GM19239 (cell line): Measurements from ENCODE around the gene TBL3.

ENCODE experiments used
- DNase-seq: peaks from one replicate; pipeline ENCODE4 v3.0.0; 2011; ENCODE audit warnings: low spot score; ENCODE audit not compliant: insufficient read length
- FAIRE-seq: peaks from 2 replicates; lab custom pipeline; 2011; peaks lifted over from hg19 to GRCh38; lab: Jason Lieb, UNC

Gene TBL3

DNA sequence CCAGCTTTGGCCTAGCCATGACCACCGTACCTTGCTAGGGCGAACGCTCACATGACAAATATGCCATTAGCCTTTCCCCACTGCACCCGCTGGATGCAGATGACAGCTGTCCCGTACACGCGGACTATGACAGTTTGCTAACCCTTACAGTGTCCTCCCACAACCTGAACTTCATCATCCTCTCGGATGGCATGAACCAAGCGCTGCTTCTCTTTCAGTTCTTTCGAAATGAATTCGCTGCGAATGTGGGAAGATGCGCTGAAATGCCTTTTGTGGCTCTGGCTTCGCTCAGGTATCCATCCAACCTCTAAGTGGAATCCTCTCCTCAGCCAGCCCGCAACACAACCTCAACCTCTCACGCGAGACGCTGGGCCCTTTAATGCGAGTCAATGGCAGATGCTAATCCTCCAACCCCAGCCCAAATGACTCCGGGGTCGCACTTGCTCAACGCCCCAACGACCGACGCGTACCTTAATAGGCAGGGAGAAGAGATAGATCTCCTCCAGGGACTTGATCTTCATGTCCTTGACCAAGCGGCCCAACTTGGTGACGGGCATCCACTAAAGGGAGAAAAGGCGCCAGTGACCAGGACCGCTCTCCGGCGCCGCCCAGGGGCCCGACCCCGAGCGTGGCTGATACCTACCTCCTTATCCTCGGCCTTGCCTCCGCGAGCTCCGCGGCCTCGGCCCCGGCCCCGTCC lies 7.9 kb upstream of the TBL3 start:
- FAIRE-seq (peak; percentile 11), DNase-seq (no peak)

DNA sequence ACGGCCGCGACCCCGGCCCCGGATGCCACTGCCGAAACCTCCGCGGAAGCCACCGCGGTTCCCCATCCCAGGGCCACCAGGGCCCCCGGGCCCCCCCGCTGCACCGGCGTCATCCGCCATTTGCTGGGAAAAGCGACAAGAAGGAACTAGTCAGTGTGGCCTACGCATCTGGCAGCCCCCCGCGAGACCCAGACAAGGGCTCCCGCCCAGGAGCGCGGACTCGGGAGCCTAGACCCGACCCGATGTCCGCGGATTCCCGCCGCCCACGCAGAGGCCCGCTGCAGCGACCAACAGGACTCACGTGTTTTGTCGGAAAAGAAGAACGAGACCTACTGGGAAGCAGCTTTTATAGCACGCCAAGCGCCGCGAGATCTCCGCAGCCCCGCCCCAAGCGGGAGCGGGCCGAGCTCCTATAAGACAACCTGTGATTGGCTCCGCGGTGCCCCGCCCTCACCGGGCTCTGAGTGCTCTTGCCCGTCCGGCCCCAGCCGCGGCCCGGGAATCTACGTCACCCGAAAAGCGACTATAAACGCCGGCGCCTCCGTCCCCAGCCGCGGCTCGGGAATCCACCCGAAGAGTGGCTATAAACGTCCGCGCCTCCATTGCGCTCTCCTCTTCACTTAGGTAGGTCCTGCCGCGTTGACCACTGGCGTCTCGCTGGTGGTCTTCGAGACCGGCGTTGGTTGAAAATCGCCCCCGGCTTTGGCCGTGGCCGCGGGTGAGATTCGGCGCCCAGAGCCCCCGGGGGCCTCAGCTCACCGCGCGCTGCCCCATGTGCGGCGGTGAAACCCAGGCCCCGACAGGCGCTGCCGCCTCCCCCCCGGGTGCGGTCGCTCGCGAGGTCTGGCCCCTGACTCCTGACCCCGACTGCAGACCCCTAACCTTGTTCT lies 7.1 kb upstream of the TBL3 start, which contains the start of gene RPS2:
TSS of gene RPS2 (minus strand) at position 321 of the 890 bp plus-strand sequence. CDS start at position 120, 201 bp downstream.
- DNase-seq (peak; percentile 99), FAIRE-seq (peak; percentile 91)

DNA sequence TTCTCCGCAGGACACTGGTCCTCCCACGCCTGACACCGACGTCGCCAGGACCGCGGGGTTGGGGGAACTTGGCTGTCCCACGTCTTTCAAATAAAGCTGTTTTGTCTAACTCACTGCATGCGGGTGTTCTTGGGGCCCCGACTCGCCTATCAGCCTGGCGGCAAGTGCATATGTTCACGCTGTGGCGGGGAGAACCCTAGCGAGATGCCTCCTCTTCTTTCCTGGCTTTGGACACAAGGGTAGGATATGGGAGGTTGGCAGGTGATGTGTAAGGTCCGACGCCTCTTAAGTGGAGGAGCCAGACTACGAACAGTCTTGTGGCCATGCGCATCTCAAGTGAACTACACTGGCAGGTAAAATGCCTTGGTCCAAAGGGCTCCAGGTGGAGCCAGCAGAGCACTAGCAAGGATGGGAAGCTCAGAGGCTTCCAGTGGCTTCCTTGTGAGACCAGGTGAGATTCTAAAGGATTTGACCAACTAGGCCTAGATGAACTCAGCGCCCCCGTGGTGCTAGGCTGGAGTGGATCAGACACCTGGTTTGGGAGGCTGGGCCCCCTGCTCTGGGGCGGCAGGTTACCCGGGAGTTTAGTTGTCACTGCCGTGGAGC lies 6.4 kb upstream of the TBL3 start:
- FAIRE-seq (no peak), DNase-seq (no peak)

DNA sequence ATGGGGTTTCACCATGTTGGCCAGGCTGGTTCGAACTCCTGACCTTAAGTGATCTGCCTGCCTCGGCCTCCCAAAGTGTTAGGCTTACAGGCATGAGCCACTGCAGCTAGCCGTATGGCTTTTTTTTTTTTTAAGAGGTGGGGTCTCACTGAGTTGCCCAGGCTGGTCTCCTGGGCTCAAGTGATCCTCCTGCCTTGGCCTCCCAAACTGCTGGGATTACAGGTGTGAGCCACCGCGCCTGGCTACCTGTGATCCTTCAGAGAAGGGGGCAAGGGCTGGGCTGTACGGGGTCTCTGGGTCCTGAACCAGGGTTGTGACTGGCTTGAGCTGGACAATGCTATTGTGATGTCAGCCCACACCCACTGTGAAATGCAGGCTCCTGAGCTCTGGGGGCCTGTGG lies 5.4 kb upstream of the TBL3 start, which contains the start of gene RNF151:
TSS of gene RNF151 (plus strand) at position 397 of the 400 bp plus-strand sequence. CDS start 26 bp downstream, outside the sequence.
- DNase-seq (no peak), FAIRE-seq (no peak)

DNA sequence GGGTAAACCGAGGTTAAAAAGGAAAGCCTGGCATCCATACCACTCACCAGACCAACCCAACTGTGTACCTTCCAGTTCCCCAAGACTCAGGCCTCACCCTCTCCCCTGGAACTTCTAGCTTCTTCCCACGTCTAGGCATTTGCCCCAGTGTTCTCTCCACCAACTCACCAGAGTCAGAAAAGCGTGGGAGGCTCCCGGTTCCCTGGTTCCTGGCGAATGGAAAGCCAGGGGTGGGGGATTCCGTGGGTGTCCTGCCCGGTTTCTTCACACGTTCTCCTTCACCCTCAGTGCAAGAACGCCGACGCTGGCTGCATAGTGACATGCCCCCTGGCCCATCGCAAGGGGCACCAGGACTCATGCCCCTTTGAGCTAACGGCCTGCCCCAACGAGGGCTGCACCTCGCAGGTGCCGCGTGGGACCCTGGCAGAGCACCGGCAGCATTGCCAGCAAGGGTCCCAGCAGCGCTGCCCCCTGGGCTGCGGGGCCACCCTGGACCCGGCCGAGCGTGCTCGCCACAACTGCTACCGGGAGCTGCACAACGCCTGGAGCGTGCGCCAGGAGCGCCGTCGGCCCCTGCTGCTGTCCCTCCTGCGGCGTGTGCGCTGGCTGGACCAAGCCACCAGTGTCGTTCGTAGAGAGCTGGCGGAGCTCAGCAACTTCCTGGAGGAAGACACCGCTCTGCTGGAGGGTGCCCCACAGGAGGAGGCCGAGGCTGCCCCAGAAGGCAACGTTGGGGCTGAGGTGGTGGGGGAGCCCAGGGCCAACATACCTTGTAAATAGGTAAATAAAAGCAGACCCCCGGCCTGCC lies 3.5 kb upstream of the TBL3 start:
- DNase-seq (no peak), FAIRE-seq (no peak)

DNA sequence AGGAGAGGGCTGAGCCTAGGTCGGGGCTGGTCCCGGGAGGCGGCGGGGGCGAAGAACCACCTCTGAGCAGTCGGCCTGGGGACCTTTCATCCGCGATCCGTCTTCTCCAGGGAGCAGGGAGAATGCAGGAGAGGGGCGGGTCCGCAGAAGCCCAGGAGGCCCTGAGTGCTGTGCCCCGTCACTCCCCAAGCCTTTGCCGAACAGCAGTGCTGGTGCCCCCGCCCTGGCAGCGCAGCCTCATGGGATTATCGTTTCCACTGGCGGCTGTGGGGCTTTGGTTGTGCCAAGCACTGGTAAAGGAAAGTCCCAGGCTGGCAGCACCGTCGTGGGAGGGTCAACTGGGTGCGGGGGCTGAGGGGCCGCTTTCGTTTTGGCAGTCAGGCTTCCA lies 631 bp downstream of the TBL3 start:
- FAIRE-seq (no peak), DNase-seq (no peak)

DNA sequence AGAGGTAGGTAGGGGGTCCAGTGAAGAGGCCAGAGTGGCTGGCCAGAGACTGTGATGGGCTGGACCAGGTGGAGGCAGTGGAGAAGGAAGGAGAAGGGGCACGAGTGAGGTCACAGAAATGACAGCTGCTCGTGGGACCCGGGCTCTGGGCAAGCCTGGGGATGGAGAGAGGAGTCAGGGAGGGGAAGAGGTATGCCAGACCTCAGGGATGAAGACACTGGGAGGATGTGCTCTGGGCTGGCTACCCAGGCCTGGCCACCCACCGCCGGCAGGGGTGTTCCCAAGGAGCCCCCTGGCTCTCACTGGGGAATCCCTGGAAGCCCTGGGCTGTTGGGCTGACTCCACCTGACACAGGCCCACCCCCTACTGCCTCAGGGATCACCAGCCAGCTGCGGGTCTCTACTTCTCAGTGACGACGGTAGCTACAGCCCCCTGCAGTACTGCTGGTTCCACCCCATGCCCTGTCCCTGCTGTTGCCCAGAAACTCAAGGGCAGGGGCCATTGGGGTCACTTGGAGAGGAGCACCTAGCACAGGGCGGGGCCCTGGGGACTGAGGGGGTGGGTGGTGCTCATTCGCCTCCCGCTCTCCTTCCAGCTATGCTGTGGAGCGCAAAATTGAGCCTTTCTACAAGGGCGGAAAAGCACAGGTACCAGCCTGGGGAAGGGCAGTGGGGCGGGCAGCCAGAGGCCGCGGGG lies 1.8 kb downstream of the TBL3 start:
- DNase-seq (no peak), FAIRE-seq (no peak)

DNA sequence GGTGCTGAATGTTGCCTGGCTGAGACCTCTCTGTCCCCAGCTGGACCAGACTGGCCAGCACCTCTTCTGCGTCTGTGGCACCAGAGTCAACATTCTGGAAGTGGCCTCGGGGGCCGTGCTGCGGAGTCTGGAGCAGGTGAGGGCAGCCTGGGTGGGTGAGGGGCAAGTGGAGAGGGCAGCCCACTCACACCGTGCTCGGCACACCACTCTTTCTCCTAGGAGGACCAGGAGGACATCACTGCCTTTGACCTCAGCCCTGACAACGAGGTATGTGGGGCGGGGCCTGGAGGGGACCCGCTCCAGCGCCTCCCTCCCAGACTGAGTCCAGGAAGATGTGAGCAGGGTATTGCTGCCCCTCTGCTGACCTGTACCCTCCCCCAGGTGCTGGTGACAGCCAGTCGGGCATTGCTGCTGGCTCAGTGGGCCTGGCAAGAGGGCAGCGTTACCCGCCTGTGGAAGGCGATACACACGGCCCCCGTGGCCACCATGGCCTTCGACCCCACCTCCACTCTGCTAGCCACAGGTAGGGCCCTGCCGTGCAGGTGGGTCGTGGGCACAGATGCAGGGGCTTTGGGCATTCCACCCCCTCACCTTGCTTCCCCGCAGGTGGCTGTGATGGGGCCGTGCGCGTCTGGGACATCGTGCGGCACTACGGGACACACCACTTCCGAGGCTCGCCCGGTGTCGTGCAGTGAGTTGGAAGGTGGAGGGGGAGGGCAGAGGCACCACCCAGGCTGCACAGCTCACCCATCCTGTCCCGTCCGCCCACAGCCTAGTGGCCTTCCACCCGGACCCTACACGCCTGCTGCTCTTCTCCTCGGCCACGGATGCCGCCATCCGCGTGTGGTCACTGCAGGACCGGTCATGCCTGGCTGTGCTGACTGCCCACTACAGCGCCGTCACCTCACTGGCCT lies 2.6 kb downstream of the TBL3 start:
- no peak for FAIRE-seq

DNA sequence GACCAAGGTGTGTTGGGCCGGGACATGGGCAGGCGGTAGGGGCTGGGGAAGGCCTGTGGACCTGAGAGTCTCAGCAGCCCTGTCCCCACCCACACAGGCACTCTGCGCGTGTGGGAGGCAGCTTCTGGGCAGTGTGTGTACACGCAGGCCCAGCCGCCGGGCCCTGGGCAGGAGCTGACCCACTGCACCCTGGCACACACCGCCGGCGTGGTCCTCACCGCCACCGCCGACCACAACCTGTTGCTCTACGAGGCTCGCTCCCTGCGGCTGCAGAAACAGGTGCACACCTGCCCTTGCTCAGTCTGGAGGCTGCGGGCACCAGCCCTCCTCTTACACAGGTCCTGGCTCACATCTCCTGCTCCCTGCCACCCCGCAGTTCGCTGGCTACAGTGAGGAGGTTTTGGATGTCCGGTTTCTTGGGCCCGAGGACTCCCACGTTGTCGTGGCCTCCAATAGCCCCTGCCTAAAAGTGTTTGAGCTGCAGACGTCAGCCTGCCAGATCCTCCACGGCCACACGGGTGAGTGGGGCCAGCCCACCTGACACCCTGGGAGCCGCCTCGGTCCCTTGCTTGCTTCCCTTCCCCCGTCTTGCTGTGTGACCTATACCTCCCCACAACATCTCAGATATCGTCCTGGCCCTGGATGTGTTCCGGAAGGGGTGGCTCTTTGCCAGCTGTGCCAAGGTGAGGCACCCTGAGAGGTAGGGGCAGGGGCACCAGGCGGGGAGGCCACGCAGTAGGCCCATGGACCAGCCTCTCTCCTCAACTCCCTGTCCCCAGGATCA lies 3.8 kb downstream of the TBL3 start:
- FAIRE-seq, result no peak
- no peak for DNase-seq

More for the DNA sequence above, 2.6 kb downstream of the TBL3 start:
- DNase-seq, result no peak

DNA sequence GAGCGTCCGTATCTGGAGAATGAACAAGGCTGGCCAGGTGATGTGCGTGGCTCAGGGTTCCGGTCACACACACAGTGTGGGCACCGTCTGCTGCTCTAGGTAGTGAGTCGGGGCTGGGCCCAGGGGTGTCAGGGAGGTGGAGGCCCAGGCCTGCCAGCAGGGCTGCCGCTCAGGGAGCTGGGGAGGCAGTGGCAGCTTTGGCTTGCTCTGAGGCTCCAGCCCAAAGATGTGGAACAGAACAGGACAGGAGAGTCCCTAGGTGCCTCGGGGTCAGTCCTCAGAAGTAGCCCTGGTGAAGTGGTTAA lies 4.3 kb downstream of the TBL3 start:
- no peak for DNase-seq
- FAIRE-seq, result no peak

DNA sequence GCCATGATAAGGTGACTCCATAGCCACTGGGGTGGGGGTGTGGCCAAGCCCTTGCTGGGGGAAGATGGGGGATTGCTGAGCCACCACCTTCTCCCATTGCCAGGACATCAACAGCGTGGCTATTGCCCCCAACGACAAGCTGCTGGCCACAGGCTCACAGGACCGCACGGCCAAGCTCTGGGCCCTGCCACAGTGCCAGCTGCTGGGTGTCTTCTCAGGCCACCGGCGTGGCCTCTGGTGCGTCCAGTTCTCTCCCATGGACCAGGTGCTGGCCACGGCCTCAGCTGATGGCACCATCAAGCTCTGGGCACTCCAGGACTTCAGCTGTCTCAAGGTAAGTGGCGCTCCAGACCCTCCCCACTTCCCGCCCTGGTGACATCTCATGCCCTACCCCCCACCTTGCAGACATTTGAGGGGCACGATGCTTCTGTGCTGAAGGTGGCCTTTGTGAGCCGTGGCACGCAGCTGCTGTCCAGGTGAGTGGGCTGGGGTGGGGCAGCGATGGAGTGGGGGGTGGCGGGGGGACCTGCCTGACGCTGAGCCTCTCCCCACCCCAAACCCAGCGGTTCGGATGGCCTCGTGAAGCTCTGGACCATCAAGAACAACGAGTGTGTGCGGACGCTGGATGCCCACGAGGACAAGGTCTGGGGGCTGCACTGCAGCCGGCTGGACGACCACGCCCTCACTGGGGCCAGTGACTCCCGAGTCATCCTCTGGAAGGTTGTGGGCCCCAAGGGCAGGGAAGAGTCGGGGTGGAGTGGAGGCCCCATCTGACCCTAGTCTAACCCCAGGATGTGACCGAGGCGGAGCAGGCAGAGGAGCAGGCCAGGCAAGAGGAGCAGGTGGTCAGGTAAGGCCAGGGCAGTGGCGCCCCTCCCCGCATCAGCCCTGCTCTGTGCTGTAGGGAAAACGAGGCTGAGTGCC lies 5.4 kb downstream of the TBL3 start:
- FAIRE-seq (no peak), DNase-seq (no peak)

DNA sequence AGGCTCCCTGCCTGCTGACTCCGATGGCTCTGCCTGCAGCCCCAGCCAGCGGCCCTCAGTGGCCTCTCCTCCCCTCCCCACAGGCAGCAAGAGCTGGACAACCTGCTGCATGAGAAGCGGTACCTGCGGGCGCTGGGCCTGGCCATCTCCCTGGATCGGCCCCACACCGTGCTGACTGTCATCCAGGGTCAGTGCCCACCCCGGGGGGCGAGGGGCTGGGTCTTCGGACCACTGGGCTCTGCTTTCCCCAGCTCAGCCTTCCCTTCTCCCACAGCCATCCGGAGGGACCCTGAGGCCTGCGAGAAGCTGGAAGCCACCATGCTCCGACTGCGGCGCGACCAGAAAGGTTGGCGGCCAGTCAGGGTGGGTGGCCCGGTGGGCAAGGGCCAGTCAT lies 6.0 kb downstream of the TBL3 start:
- DNase-seq, result no peak
- FAIRE-seq, result no peak

DNA sequence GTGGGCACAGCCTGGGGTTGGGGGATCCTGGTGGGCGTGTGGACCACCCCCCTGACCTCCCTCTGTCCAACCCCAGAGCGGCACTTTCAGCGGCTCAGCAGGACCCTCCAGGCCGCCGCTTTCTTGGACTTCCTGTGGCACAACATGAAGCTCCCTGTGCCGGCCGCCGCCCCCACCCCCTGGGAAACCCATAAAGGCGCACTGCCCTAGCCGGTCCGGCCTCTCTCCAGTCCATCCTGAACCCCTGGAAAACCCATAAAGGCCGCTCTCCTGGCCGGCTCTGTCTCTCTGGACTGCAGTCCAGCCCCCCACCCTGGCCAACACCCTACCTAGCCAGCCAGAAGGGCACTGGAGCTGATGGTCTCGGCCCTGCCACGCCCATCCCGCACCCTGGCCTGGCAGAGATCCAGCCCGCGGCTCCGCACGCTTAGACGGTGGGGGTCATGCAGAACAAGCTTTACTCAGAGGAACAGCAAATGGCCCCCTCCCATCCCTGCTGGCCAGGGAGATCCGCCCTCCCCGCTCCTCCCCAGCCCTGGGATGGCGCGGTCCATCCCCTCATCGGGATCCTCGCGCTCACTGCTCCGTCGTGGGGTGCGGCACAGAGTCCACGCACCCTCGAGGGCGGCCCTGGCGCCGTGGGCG lies 6.7 kb downstream of the TBL3 start:
- no peak for FAIRE-seq

DNA sequence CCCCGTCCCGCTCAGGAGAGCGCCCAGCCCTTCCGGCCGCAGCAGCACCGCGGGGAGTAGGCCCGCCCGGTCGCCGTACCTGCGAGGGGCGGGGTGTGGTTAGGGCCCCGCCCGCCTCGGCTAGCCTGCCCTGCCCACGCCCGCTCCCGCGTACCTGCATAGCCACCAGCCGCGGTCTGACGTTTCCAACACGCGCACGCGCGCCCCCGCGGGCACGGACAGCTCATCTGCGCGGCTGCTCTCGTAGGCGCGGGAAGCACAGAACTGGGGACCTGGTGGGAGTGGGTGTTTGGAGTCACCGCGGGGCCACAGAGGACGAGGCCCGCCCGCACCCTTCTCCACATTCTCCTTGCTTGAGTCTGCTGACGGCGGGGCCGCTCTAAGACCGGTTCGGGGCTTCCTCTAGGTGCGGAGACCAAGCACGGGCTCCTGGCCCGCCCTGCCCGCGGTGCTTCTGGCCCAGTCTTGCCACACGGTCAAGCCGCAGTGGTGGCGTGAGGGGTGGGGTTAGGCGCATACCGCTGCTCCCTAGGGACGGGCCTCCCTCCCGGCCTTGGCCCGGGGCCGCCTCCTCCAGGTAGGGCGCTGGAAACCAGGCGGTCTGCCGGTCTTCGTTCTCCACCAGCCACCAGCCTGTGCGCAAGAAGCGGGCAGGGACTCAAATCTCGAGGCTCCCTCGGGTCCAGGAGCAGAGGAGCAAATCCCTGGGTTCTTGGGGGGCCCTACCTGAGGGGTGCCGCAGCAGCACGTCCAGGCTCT lies 7.6 kb downstream of the TBL3 start:
- DNase-seq (no peak), FAIRE-seq (no peak)

More for the DNA sequence above, 6.7 kb downstream of the TBL3 start:
- DNase-seq, result no peak

DNA sequence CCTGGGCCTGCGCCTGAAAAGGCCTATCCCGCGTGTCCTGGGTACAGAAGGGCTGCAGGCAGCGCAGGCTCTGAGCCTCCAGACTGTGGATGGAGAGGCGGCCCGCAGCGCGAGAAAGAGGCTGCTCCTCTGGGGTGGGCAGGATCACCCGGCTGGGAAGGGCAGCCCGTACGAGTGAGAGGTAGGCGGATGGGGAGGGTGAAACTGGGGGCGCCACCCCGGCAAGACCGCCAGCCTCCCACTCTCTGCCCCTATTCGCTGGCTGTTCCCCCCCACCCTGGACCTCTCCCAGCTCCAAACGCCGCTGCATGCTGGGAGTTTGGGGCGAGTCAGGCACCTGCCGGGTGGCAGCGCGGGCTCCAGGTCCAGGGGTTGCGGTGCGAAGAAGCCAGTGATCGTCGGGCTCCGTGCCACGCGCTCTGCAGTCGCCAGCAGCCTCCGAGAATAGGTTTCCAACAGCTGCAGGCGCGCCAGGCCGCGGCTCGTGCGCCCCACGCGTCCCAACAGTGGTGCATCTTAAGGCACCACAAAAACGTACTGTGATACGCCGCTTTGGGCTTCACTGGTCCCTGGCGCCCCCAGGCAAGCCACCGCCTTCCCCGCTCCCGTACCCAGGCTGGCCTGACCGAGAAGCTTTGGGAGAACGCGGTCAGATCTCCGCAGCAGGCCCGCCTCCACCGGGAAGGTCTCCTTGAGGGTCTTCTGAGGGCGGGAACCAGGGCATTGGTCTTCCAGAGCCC lies 8.3 kb downstream of the TBL3 start:
- no peak for DNase-seq
- FAIRE-seq, result no peak
